GM18520 (cell line): ENCODE data around the gene CNN2.

Source experiments
- ATAC-seq: cut with Tn5 transposase; IDR thresholded peaks from one replicate; pipeline ENCODE4 v1.9.1; 2021; ENCODE audit not compliant: unreplicated experiment

Gene CNN2

DNA sequence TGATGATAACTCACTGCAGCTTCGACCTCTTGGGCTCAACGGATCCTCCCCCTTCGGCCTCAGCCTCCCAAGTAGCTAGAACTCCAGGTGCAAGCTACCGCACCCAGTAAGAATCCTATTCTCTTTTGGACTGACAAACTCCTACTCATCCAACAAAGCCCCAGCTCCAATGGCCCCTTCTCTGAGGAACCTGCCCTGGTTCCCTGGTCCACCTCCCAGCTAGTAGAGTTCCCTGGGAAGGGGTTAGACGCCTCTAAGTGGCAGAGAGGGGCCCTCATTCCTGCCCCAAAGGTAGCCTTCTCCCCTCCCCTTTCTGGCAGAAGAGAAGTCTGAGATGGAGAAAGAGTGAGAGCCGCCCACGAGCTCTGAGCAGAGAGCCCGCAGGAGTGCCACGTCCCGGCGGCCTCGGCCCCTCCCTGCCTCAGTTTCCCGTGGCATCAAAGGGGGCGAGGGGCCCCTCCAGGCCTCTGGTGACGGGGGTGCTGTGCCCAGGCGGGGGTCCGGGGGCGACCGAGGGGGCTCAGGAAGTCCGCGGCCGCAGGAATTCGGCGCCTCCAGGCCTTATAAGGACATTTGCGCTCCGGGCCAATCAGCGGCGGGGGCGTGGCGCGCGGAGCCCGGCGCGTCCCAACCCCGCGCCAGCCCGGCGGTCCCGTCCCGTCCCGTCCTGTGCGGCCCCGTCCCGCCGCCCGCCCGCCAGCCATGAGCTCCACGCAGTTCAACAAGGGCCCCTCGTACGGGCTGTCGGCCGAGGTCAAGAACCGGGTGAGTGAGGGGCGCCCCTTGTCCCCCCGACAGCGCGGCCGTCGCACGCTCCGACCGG lies at the start of gene CNN2:
Gene CNN2 (plus strand): TSS at position 649 of the 823 bp plus-strand sequence. CDS start 54 bp downstream, at position 703.
- ATAC-seq = peak; percentile 51

DNA sequence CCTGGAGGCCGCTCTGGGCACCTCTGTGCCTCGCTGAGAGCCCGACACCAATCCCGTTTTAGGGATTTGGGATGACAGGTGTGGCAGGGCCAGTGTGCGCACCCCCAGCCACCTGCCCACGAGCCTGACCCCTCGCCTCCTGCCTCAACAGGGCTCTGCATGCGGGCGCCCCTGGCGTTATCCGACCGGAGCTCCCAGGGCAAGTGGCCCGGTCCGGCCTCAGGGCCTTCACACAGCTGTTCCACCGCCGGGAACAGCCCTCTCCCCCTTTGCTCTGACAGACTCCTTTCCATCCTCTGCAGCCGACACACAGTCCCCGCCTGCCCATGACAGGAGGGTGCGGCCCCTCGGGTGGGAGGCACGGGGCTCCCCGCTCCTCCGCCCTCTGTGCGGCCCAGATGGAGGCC lies 49.3 kb upstream of the CNN2 start:
- ATAC-seq = no peak

DNA sequence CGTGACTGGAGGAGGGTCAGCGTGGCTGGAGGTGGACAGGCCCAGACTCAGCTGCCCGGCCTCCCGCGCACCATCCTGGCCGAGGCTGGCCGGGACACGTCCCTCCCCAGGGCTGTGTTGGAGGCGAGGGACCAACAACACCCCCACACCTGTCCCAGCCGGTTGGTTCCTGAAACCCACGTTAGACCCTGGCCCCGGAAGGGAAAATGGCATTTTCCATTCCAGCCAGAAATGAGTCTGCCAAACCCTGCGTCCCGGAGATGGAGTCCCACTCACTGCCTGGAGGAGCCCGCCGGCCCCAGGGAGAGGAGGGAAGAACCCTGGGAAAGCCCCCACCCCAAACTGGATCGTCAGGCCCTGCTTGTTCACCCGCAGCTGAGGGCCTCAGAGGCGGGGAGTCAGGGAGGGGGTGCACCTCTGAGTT lies 47.1 kb upstream of the CNN2 start:
- ATAC-seq = no peak

DNA sequence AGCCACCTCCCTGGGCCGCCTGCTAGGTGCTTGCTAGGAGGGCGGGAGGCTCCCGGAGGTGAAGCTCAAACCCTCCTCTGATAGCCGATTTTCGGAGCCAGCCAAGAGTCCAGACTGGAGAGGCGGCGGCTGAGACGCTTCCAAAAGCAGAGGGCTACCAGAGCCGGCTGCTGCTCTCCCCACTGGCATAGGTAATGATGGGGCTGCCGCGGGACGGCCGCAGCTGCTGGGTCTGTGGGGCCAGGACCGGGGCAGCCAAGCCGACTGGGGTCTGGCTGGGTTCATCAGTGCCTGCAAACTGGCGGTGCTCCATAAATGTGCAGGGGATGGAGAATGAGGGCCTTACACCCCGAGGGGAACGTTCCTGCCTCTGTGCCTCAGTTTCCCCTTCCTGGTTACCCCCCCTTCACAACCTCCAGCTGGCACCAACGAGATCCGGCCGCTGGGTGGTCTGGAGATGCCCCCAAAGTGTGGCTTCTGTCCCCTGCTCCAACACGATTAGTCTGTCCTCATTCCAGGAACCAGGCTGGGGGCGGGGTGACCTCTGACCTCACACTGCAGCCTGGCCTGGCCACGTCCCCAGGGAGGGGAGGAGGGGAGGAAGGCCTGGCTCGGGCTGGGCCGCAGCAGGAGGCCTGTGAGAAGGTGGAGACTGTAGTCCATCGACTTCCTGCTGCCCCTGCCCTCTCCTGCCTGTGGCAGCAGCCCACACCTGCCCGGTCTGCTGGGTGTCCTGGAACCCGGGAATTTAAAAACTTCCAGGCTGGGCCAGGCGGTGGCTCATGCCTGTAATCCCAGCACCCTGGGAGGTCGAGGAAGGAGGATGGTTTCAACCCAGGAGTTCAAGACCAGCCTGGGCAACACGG lies 46.0 kb upstream of the CNN2 start:
- no peak for ATAC-seq

DNA sequence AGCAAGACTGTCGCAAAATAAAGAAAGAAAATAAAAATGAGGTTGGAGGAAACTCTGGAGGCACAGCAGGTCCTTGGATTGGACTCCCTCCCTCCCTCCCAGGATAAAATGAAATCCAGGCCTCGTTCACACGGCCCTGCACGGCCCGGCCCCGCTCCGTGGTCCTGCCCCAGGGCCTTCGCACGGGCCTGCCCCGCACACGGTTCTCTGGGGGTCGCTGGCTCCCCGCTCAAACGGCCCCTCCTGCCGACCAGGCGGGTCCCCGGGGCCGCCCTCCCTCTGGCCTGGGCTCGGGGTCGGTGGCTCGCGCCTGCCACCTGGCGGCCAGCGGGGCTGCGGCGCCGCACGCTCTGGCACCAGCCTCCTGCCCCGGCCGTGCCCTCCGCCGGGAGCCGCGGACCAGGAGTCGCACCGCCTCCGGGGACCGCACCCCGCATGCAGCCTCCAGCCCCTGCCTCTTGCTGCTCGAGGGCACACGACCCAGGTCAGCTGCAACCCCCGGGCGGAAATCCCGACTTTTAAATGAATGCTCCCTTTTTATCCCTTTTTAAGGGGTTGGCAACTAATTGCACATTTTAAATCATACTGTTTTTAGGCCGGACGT lies 43.7 kb upstream of the CNN2 start:
- peak; percentile 62 for ATAC-seq

DNA sequence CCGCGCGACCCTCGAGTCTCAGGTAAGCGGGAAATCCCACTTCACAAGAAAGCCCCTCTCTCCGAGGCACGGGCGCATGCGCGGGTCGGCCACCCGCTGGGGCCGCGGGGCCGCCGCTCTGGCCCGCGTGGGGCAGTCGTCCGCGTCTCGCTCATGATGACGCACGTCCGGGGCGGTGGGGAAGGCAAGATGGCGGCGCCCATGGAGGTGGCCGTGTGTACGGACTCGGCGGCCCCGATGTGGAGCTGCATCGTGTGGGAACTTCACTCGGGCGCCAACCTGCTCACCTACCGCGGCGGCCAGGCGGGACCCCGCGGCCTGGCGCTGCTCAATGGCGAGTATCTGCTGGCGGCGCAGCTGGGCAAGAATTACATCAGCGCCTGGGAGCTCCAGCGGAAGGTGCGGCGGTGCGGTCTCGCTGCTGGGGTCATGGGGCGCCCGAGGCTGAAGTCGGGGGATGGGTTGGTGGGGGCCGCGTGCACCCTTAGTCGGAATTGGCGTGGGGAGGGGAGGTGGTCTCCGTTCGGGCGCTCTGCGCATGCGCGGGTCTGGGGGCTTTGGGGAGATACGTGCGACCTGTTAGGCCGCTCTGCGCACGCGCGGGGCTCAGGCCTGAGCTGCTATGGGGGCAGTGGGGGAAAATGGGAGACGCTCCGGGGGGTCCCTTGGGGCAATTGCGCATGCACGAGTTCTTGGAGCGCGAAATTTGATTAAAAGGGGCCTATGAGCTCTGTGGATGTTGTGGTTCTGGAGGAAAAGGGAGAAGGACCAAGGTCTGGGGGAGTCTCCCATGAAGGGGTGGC lies 42.0 kb upstream of the CNN2 start, which contains the start of gene WDR18:
Gene WDR18 (plus strand): TSS at position 181 of the 803 bp plus-strand sequence. CDS start 9 bp downstream, at position 190.
- ATAC-seq = peak; percentile 63

DNA sequence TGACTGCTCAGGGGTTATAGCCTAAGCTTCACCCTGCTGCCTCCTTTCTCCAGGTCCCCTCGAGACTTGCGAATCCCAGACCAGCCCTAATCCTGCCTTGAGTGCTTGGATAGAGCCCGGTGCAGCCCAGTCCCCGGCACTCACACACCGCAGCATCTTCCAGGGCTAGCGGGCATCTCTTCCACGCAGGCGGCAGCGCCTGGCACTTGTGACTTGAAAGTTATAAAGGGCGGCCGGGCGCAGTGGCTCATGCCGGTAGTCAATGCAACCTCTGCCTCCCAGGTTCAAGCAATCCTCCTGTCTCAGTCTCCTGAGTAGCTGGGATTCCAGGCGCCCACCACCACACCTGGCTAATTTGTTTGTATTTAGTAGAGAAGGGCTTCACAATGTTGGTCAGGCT lies 40.3 kb upstream of the CNN2 start:
- ATAC-seq = no peak

DNA sequence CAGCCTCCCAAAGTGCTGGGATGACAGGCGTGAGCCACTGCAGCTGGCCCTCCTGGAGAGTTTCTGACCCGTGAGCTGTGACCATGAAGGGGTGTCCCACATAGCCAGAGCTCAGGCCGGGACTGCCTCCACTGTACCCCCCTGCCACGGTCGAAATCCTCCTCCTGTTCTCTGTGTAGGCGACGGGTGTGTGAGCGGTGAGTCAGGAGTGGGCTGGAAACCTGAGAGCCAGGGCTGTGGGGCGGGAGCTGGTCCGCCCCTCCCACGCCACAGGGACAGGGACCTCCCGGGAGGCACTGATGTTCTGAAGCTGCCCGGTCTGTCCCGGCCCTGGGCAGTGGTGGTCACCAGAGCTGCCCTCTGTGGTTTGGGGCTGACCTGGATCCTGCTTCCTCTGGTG lies 38.3 kb upstream of the CNN2 start:
- ATAC-seq = no peak

DNA sequence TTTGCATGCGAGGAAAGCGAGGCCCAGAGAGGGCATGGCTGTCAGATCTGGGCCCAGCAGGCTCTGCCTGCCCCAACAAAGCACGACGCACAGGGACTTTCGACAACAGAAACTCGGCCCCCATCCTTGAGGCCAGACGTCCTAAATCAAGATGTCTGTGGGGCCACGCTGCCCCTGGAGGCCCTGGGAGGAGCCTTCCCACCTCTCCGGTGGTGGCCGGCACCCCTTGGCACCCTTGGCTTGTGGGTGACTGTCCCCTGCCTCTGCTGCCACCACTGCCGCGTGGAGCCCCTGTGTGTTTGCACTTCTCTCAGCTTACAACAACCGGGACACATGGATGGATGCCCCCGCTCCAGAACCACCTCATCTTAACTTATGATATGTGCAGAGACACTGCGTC lies 37.9 kb upstream of the CNN2 start:
- no peak for ATAC-seq

DNA sequence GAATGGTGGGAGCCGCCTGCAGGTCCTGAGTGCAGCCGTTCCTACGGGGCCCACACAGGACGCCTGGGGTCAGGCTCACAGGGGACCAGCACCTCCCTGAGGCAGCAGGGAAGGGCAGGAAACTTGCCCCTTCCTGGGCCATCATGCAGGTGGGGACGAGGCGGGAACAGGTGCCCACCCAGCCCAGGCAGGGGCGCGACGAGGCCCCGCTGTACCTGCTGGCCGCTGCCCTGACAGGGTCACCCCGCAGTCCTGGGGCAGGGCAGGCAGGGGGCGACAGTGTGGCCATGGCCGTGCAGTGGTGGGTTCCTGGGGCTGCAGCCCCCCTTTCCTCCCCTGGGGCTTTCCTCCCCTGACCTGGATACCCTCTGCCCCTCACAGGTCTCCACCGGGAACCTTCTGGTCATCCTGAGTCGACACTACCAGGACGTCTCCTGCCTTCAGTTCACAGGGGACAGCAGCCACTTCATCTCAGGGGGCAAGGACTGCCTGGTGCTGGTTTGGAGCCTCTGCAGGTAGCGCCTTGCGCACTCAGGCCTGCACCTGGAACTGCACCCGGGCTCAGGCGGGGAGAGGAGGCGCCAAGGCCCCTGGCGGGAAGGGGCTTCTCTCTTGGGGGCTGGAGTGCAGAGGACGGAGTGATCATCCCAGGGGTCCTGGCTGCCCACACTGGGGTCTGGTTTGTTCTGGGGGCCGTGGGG lies 36.9 kb upstream of the CNN2 start:
- ATAC-seq = no peak

DNA sequence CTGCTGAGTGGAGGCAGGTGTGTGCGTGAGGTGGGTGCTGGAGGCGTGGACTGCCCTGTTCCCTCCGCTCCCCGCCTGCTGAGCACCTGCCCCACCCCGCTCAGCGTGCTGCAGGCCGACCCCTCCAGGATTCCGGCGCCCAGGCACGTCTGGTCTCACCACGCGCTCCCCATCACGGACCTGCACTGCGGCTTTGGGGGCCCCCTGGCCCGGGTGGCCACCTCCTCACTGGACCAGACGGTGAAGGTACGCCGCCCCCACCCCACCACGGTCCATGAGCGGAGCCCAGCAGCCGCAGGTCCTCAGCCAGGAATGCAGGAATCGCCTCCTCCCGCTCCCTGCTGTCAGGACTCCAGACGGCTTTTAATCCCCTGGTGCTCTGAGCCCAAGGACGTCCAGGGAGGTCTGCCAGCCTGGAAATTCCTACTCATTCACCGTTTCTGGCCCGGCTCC lies 36.3 kb upstream of the CNN2 start:
- ATAC-seq = no peak

DNA sequence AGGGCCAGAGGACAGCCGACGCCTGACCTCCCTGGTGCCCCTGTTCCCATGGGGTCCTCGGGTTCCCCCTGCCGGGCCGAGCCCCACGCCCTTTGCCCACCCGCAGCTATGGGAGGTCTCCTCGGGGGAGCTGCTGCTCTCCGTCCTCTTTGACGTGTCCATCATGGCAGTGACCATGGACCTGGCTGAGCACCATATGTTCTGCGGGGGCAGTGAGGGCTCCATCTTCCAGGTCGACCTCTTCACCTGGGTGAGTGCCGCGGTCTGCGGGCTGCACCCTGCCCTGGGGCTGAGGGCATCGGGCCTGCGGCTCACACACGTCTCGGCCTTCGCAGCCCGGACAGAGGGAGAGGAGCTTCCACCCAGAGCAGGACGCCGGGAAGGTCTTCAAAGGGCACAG lies 35.7 kb upstream of the CNN2 start:
- ATAC-seq = no peak

DNA sequence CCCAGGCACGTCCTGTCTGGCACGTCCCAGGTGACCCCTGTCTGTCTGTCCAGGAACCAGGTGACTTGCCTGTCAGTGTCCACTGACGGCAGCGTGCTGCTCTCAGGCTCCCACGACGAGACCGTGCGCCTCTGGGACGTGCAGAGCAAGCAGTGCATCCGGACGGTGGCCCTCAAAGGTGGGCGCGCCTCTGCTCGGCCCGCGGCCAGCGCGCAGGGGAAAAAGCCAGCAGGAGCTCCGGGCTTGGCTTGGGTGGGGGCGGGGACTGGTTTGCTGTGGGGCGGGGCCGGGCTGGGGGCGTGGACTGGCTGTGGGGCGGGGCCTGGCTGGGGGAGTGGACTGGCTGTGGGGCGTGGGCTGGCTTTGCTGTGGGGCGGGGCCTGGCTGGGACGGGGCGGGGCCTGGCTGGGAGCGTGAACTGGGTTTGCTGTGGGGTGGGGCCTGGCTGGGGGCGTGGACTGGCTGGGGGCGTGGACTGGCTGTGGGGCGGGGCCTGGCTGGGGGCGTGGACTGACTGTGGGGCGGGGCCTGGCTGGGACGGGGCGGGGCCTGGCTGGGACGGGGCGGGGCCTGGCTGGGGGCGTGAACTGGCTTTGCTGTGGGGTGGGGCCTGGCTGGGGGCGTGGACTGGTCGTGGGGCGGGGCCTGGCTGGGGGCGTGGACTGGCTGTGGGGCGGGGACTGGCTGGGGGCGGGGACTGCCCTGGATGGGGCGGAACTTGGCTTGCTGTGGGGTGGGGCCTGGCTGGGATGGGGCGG lies 35.1 kb upstream of the CNN2 start:
- ATAC-seq = no peak

DNA sequence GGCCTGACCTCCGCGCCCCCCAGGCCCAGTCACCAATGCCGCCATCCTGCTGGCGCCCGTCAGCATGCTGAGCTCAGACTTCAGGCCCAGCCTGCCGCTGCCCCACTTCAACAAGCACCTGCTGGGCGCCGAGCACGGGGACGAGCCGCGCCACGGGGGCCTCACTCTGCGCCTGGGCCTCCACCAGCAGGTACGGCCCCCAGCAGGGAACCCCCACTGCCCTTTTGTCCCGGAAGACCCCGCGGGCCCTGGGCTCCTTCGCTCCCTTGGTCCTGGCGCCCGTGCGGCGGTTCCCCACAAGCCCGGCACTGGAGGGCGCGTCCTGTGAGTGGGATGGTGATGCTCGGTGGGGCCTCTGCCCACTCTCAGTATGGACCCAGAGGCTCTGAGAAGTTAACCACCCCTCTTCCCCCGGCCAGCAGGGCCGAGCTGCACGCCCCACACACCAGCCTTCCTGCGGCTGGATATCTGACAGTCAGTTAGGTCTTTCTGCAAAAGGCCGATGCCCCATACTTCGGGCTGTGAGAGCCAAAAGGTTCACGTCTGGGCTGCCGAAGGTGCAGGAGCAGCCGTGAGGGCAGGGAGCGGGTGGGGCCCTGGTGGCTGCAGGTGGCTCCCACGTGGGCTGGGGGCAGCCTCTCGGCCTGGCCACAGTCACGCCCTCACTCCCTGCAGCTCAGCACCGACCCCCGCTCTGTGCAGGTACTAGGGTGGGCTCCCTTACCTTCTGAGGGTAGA lies 34.3 kb upstream of the CNN2 start:
- no peak for ATAC-seq

DNA sequence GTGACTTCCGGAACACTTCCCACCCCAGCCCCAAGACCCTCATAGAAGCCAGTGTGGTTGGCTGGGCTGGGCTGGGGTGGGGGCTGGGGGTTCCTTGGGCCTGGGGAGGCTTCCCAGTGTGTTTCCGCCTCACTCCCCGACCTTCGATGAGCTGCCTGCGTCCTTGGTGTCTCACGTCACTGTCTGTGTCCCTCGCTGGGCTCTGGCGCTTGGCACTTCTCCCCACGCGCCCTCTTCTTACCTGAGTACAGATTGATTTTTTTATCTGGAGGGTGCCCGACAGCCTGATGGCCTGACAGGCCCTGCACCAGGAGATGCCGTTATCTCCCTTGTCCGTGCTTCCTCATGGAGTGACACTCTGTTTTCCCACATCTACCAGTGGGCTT lies 33.7 kb upstream of the CNN2 start:
- ATAC-seq = no peak

DNA sequence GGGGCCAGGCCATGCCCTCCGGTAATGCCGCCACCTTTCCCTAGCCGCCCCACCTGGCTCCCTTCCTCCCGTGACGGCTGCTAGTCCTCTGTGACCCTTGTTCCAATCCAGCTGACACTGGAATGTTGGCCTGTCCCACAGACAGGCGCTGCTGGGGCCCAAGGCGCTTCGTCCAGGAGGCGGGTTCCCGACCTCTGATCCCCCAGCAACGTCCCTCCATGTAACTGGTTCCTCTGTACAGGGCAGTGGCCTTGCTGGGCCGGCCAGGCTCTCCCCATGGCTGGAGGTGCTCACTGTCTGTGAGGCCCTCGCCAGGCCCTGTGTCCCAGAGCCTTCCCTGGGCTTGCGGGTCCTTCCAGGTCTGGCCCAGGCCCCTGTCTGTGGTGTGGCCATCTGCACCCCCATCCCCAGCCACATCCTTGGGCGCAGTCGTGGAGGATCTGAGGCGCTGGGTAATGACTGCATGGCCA lies 33.0 kb upstream of the CNN2 start:
- ATAC-seq = no peak

DNA sequence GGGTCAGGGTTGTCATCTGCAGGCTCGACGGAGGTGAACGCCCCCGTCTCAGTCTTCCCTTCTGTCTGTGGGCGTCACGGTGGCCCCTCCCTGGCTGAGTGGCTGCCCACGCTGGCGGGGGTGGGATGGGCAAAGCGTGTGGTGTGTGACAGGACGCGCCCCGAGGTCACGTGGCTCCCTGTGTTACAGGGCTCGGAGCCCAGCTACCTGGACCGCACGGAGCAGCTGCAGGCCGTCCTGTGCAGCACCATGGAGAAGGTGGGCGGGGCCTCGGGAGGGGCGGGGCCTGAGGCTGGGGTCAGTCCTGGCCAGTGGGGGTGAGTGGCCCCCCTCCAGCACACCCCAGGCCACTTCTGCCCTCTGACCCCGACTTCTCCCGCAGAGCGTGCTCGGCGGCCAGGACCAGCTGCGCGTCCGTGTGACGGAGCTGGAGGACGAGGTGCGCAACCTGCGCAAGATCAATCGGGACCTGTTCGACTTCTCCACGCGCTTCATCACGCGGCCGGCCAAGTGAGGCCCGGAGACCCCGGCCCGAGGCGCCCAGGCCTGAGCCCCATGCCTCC lies 32.5 kb upstream of the CNN2 start:
- no peak for ATAC-seq

DNA sequence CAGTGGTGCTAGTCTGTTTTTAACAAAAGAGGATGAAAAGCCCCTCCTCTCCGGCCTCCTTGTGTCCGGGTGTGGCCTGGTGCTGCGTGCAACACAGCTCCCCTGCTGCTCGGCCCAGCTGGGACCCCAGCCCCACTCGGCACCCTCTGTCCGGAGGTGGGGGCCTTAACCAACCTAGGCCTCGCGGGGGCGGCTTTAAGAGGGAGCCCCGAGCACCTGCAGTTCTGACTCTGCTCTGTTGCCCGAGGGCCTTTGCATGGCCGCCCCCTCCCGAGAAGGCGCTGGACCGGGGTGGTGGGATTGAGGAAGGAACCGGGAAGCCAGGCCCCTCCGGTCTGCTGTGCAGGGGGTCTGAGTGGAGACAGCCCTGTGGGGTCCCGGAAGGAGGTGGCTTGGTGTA lies 31.9 kb upstream of the CNN2 start:
- ATAC-seq = no peak
